AG04450 (cell line): Measurements from ENCODE around the gene SHBG. TPM values are rescaled to one million over a fixed set of nuclear protein-coding genes. Genes with fewer than 3 reads are reported as not detected.
A peak's percentile ranks its signal among the peaks of the same experiment; 100 is the strongest.
"Not testable (repeated sequence)": the region's sequence is repeated elsewhere in the genome, so short reads cannot be mapped to it uniquely, and the experiment has no call there.

Experiments used
- CTCF ChIA-PET: fragments of 300-600, 350-600 bp; formaldehyde crosslinking; extraction: SDS; loops from one replicate; lab custom pipeline; 2022; ENCODE audit warnings: antibody characterized with exemption, inconsistent platforms; lab: Charles Lee
- POLR2A ChIA-PET: fragments of 350-600 bp; formaldehyde crosslinking; extraction: SDS; loops from one replicate; lab custom pipeline; 2021; ENCODE audit warnings: antibody characterized with exemption, inconsistent platforms; lab: Yijun Ruan, JAX
- DNase-seq: peaks from one replicate; pipeline ENCODE4 v3.0.0-alpha.2; 2011; ENCODE audit warnings: low read depth, low spot score
- H3K27ac ChIP-seq: one replicate; pipeline ENCODE4 v1.5.1; 2012; ENCODE audit warnings: low read depth, low read length, control low read depth
- H3K27me3 ChIP-seq: one replicate; pipeline ENCODE4 v1.6.0; 2012; ENCODE audit warnings: low read length; ENCODE audit not compliant: control insufficient read depth, insufficient read depth
- H3K4me3 ChIP-seq: 2 replicates; pipeline ENCODE4 v1.5.1; 2011; ENCODE audit warnings: mild to moderate bottlenecking, low read depth, low read length, control low read depth
- H3K9me3 ChIP-seq: 2 replicates; pipeline ENCODE4 v1.5.1; 2012; ENCODE audit warnings: low read length; ENCODE audit not compliant: control insufficient read depth, insufficient read depth
- CTCF ChIP-seq: IDR thresholded peaks from 2 replicates; pipeline ENCODE4 v1.5.1; 2011; ENCODE audit warnings: low read depth, low read length, control low read depth, inconsistent platforms
- polyA plus RNA-seq: library from polyadenylated mRNA; depleted of rRNA; stranded (reverse); fragments of >200 nt; gene quantifications from 2 replicates; pipeline ENCODE4 v1.2.3, GENCODE V29; 2011

SHBG gene
- polyA plus RNA-seq, 1 experiment: 0.35 TPM

- H3K27me3 ChIP-seq: peaks cover 3% of the 10 kb centered on the region
- POLR2A ChIA-PET: interaction anchor here (0.6 to 2.6 kb wide), 4 partner anchors 9 to 72 kb away, joined by 4 to 20 read pairs (median 12); partner anchors contain the start of genes SAT2, TP53 and WRAP53
- peak overlapping the region; percentile 59 for H3K4me3 ChIP-seq
- H3K27ac ChIP-seq: peak overlapping the region; percentile 52
- no peak for DNase-seq
- no peak for TF ChIP-seq CTCF
- CTCF ChIA-PET: interaction anchor here (0.6 to 2.8 kb wide), 15 partner anchors 13 to 377 kb away, joined by 3 to 29 read pairs (median 4); partner anchors contain the start of genes SAT2, SOX15, TP53 and WRAP53
- H3K9me3 ChIP-seq: no peaks in the 10 kb centered on the region; the same call in 1 of the 2 replicates
These were observed 14.6 kb upstream of the SHBG start for GRCh38 chr17:7615265-7615747.

GRCh38 chr17:7618608-7619007 lies 11.3 kb upstream of the SHBG start:
- H3K27me3 ChIP-seq: peaks cover 3% of the 10 kb centered on the region
- no peak for DNase-seq
- ChIA-PET POLR2A (no interaction called here), CTCF (interaction anchor here (0.7 to 1.2 kb wide), 2 partner anchors 69 to 442 kb away, joined by 5 read pairs; no protein-coding TSS in a partner anchor)
- H3K4me3 ChIP-seq: no peak overlapping the region
- H3K9me3 ChIP-seq: no peaks in the 10 kb centered on the region; the same call in 1 of the 2 replicates
- no peak overlapping the region for H3K27ac ChIP-seq
- TF ChIP-seq CTCF: no peak

GRCh38 chr17:7620835-7621234 lies 9.1 kb upstream of the SHBG start:
- H3K4me3 ChIP-seq: no peak overlapping the region
- no peaks in the 10 kb centered on the region for H3K9me3 ChIP-seq
- POLR2A ChIA-PET: no interaction called here
- DNase-seq: no peak
- no peak overlapping the region for H3K27ac ChIP-seq
- CTCF ChIA-PET: interaction anchor here (1.9 to 2.8 kb wide), 2 partner anchors 11 to 67 kb away, joined by 6 to 17 read pairs; no protein-coding TSS in a partner anchor
- TF ChIP-seq CTCF: no peak
- peaks cover 3% of the 10 kb centered on the region for H3K27me3 ChIP-seq

GRCh38 chr17:7623661-7624060 lies 6.3 kb upstream of the SHBG start:
- Histone ChIP-seq H3K9me3 (no peaks in the 10 kb centered on the region), H3K27ac (no peak overlapping the region), H3K27me3 (peaks cover 3% of the 10 kb centered on the region), H3K4me3 (no peak overlapping the region)
- no peak for TF ChIP-seq CTCF
- ChIA-PET POLR2A (no interaction called here), CTCF (no interaction called here)
- no peak for DNase-seq

GRCh38 chr17:7625749-7626148 lies 4.2 kb upstream of the SHBG start:
- POLR2A ChIA-PET, H3K9me3 ChIP-seq, H3K4me3 ChIP-seq, H3K27ac ChIP-seq, H3K27me3 ChIP-seq, DNase-seq: not testable (repeated sequence)
- CTCF ChIA-PET: interaction anchor here (1.5 kb wide), 1 partner anchor 59 kb away, joined by 3 read pairs; no protein-coding TSS in a partner anchor
